ENCODE data around the gene NAP1L5. TPM values are rescaled to one million over a fixed set of nuclear protein-coding genes. Genes with fewer than 3 reads are reported as not detected.

Gene NAP1L5
- total RNA-seq, 1 donor from 2014 or later: 3.5 TPM

- H3K36me3 ChIP-seq: peaks cover 56% of the 10 kb centered on the region
- no peaks in the 10 kb centered on the region for H3K27me3 ChIP-seq (ENCODE audit: low read depth)
- no peak overlapping the region for H3K27ac ChIP-seq (replicated peaks)
- intact Hi-C loops (cut with micrococcal nuclease): loop anchor here (5.0 to 10.0 kb wide), 2 partner anchors 110 to 317 kb away; no protein-coding TSS in a partner anchor
- H3K4me1 ChIP-seq: peaks cover 15% of the 10 kb centered on the region
- H3K4me3 ChIP-seq: no peak overlapping the region
- no peaks in the 10 kb centered on the region for H3K9me3 ChIP-seq (replicated peaks)
- DNase-seq: no peak
- TF ChIP-seq CTCF (IDR thresholded peaks at IDR 0.05; ENCODE audit: borderline replicate concordance): no peak
Observed at GRCh38 chr4:88705223-88705622, 7.6 kb upstream of the NAP1L5 start.

- intact Hi-C loops (cut with micrococcal nuclease): loop anchor here (10.0 kb wide), 1 partner anchor 112 kb away; no protein-coding TSS in a partner anchor
- TF ChIP-seq CTCF (IDR thresholded peaks at IDR 0.05; ENCODE audit: borderline replicate concordance): no peak
- no peak overlapping the region for H3K27ac ChIP-seq (replicated peaks)
Observed at GRCh38 chr4:88702782-88703181, 5.2 kb upstream of the NAP1L5 start.

GRCh38 chr4:88698519-88698918 lies 890 bp upstream of the NAP1L5 start:
- intact Hi-C loops (cut with micrococcal nuclease): no loop called here
- peaks cover 24% of the 10 kb centered on the region for H3K4me1 ChIP-seq
- H3K36me3 ChIP-seq: peaks cover 11% of the 10 kb centered on the region
- H3K27ac ChIP-seq (replicated peaks): no peak overlapping the region
- TF ChIP-seq CTCF (IDR thresholded peaks at IDR 0.05; ENCODE audit: borderline replicate concordance): no peak
- H3K4me3 ChIP-seq: no peak overlapping the region
- H3K27me3 ChIP-seq (ENCODE audit: low read depth): no peaks in the 10 kb centered on the region
- H3K9me3 ChIP-seq (replicated peaks): no peaks in the 10 kb centered on the region
- DNase-seq: no peak

More at GRCh38 chr4:88702782-88703181, 5.2 kb upstream of the NAP1L5 start:
- peaks cover 18% of the 10 kb centered on the region for H3K4me1 ChIP-seq
- no peaks in the 10 kb centered on the region for H3K9me3 ChIP-seq (replicated peaks)
- peaks cover 47% of the 10 kb centered on the region for H3K36me3 ChIP-seq
- H3K4me3 ChIP-seq: no peak overlapping the region
- H3K27me3 ChIP-seq (ENCODE audit: low read depth): no peaks in the 10 kb centered on the region
- DNase-seq: no peak

- no peak for DNase-seq
- Histone ChIP-seq H3K27ac (replicated peaks) (peak overlapping the region; percentile 65), H3K4me3 (peak overlapping the region; percentile 74), H3K27me3 (ENCODE audit: low read depth) (no peaks in the 10 kb centered on the region), H3K9me3 (replicated peaks) (no peaks in the 10 kb centered on the region), H3K4me1 (peaks cover 25% of the 10 kb centered on the region), H3K36me3 (no peaks in the 10 kb centered on the region)
- intact Hi-C loops (cut with micrococcal nuclease): no loop called here
- no peak for TF ChIP-seq CTCF (IDR thresholded peaks at IDR 0.05; ENCODE audit: borderline replicate concordance)
Observed at GRCh38 chr4:88697141-88697540, 488 bp downstream of the NAP1L5 start.

GRCh38 chr4:88696630-88697029 lies 999 bp downstream of the NAP1L5 start:
- intact Hi-C loops (cut with micrococcal nuclease): no loop called here
- Histone ChIP-seq H3K27me3 (ENCODE audit: low read depth) (no peaks in the 10 kb centered on the region), H3K36me3 (peaks cover 4% of the 10 kb centered on the region), H3K9me3 (replicated peaks) (no peaks in the 10 kb centered on the region), H3K27ac (replicated peaks) (peak overlapping the region; percentile 65), H3K4me3 (peak overlapping the region; percentile 74), H3K4me1 (peaks cover 25% of the 10 kb centered on the region)
- no peak for TF ChIP-seq CTCF (IDR thresholded peaks at IDR 0.05; ENCODE audit: borderline replicate concordance)
- DNase-seq: no peak

Measured in left ventricle myocardium inferior (tissue), 1 donor.